Colon (tissue), 2 donors: ENCODE data around the gene TAL1.
"Not testable (repeated sequence)": the region's sequence is repeated elsewhere in the genome, so short reads cannot be mapped to it uniquely, and the experiment has no call there.

ENCODE experiments used
- FAIRE-seq: peaks from 2 replicates; lab custom pipeline; 2012; peaks lifted over from hg19 to GRCh38; lab: Jason Lieb, UNC
- donor health status: control.
- donor health status: control.

Gene TAL1

GRCh38 chr1:47232187-47232874, at the start of gene TAL1:
TAL1 (minus strand) TSS chr1:47232225; CDS start chr1:47225888, 6,337 bp downstream.
- no peak for FAIRE-seq

- no peak for FAIRE-seq
Observed at GRCh38 chr1:47280142-47280541, 48.1 kb upstream of the TAL1 start.

GRCh38 chr1:47276850-47277249, 44.8 kb upstream of the TAL1 start:
- no peak for FAIRE-seq

- not testable (repeated sequence) for FAIRE-seq
Observed at GRCh38 chr1:47275811-47276210, 43.8 kb upstream of the TAL1 start.

DNA sequence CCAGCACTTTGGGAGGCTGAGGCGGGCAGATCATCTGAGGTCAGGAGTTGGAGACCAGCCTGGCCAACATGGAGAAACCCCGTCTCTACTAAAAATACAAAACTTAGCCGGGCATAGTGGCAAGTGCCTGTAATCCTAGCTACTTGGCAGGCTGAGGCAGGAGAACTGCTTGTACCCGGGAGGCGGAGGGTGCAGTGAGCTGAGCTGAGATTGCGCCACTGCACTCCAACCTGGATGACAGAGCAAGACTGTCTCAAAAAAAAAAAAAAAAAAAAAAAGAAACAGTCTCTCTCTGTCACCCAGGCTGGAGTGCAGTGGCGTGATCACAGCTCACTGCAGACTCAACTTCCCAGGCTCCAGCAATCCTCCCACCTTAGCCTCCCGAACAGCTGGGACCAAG, 33.5 kb upstream of the TAL1 start:
- FAIRE-seq, result not testable (repeated sequence)

- no peak for FAIRE-seq
Observed at GRCh38 chr1:47262787-47263413, 30.9 kb upstream of the TAL1 start.

DNA sequence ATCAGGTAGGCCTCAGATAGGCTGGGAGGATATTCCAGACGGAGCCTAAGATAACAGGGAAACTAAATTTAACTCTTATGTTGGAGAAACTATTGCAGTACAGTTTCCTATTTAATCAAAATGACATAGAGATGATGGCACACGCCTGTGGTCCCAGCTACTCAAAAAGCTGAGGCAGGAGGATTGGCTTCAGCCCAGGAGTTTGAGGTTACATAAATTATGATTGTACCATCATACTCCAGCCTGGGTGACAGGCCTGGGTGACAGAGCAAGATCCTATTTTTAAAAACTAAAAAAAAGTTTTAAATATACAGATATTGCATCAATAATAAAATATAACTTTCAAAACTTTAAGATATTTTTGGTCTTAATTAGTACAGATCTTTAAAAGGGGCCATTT, 25.2 kb upstream of the TAL1 start:
- no peak for FAIRE-seq

DNA sequence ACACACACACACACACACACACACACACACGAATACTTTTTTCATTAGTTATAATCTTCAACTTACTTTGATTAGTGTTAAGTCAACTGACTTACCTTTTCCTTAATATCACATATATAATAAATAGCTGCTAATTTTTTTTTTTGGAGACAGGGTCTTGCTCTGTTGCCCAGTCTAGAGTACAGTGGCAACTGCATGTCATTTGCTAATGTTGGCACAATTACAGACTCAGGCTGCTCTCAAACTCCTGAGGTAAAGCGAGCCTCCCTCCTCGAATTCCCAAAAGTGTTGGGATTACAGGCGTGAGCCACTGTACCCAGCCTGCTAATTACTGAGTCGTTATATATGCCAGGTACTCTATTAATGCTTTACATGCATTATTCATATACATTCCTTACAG, 20.8 kb upstream of the TAL1 start:
- no peak for FAIRE-seq

DNA sequence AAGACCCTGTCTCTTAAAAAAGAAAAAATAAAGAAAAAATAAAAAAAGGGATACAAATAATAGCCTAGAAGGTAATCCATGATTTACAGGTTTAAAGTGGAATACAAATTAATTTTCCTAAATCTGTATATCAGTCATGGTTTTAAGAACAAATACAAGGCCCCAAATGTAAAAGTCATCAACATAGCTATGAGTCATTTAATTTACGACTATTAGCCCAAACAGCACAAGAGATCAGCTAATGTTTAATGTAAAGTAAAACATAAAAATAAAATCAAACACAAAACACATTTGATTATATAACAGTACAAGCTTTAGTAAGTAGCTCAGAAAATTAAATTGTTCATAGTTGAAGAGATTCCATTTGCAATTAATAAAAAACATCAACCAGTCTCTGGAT, 20.3 kb upstream of the TAL1 start:
- no peak for FAIRE-seq

- FAIRE-seq, result no peak
Observed at GRCh38 chr1:47249755-47250154, 17.7 kb upstream of the TAL1 start.

DNA sequence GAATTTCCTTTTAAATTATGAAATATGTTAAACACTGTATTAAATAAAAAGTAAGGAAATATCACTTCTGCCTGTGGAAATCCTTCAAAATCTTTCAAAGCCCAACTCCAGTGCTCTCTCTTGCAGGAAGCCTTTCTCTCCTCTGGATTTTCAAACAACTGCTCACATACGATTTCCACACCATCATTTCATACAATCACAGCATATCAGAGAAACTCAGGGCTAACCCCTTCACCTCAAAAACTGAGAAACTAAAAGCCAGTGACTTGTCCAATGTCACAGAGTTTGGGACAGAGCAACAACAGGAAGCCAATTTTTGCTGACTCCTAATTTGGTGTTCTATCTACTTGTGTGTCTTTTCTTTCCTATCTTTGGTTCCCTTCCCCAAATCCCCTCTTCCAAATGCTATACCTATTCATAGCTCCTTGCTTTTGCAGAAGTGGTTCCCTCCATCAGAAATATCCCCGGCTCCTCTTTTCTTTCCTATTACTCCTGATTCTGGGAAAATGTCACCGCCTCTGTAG, 12.4 kb upstream of the TAL1 start:
- no peak for FAIRE-seq

- no peak for FAIRE-seq
Observed at GRCh38 chr1:47243910-47244309, 11.9 kb upstream of the TAL1 start.

DNA sequence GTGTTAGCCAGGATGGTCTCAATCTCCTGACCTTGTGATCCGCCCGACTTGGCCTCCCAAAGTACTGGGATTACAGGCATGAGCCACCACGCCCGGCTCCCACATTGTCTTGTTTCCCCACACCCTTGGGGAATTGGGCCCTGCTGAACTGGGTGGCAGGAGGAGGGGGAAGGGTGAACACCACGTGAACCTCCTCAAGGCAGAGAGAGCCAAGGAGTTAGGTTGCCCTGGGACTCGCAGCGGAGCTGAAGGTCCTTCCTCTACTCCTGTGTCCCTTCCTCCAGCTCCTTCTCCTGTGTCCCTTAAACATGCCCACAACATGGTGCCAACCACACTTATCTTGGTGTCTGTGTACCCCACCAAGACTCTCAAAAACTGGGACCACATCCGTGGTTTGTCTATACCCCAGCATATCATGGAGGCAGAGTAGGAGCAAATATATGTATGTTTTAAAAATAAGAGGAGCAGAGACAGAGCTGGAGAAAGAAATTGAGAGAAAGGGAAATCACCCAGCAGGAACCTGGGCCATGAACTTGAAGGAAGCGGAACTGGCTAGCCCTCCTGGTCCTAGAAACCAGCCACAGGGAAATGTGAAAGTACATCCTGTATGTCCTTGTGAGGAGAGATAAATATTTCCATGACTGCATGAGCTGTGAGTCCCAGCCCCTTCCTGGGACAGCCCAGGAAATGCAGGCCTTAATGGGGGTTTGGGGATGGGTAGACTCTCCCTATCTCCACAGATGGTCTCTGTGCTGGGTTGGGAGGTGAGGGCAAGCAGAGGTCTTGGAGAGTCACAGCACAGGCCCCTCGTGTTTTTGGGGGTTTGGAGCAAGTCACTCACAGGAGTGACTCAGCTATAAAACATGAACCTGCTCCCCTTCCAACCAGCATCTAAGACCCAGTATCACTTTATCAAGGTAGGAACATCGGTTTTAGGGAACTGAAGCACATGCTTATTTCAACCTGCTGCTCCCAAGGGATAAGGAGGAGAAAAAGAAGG, 9.4 kb upstream of the TAL1 start:
- no peak for FAIRE-seq

GRCh38 chr1:47238935-47239592, 7.0 kb upstream of the TAL1 start:
- FAIRE-seq, result no peak

DNA sequence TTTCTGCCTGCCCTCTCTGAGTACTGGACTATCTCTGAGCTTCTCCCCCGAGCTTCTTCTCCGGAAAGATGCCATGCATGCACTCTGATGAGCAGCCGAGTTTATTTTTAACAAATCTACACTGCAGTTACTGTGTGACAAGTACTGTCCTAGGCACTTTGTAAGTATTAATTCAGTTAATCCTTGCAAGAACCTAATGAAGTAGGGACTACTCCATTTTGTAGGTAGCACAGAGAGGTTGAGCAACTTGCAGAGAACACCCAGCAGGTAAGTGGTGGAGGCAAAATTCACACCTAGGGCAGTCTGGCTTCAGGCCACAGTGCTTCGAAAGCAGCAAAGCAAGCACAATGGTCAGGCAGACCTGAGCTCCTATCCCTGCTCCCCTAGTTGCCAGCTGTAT, 3.8 kb upstream of the TAL1 start:
- FAIRE-seq, result no peak

GRCh38 chr1:47235241-47235681, 3.2 kb upstream of the TAL1 start:
- FAIRE-seq, result no peak

GRCh38 chr1:47233186-47233585, 1.2 kb upstream of the TAL1 start:
- FAIRE-seq, result no peak

DNA sequence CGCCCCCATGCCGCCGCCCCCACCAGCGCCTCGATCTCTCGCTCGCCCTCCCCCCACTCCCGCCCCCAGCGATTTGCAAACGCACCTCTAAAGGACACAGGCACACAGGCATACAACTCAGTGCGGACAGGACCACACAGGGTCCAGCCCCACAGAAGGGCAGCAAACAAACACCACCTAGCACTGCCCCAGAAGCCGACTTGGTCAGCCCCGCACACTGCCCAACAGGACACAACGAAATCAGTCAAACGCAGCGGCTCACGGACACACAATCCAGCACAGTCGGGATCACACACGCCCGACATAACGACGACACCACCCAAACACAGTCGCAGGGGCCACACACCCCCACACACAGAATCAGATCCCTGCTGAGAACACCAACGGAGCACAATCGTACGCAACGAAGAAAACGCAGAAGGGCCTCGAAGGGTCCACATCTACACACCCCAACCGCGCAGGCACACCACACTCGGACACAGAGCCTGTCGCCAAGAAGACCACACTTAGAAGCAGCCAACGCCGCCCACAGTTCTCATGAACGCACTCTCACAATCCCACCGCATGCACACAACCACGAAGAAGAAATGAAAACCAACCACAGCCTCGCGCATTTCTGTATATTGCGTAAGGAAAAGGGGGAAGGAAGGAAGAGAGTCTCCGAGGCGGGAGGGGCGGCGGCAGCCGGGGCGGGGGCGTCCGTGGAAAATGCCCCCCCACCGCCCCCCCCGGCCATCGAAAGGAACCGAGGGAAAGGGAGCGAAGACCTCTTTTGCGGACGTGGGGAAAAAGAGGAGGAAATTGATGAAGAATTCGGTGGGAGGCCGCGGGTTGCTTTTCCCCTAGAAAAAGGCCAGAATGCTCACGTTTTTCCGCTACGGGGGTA, 481 bp downstream of the TAL1 start:
- FAIRE-seq, result no peak

- FAIRE-seq, result no peak
Observed at GRCh38 chr1:47230692-47231300, 1.2 kb downstream of the TAL1 start.

- no peak for FAIRE-seq
Observed at GRCh38 chr1:47229886-47230691, 1.9 kb downstream of the TAL1 start.
